ENCODE data around the gene IFNL3.
"Not testable (repeated sequence)": the region's sequence is repeated elsewhere in the genome, so short reads cannot be mapped to it uniquely, and the experiment has no call there.

The IFNL3 gene

DNA sequence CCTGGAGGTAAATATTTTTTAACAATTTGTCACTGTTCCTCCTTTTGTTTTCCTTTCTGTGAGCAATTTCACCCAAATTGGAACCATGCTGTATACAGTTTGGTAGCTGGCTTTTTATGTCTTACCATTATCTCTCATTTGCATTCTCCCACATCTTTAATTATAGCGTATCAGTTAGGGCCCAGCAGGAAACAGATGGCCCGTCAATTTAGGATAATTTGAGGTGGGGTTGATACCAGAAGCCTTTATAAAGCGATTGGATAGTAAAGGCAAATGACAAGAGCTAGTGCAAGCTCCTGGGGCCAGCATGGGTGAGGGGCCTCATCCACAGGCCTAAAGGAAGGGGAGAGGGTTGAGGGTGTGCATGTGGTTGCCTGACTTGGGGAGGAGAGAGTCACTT lies 7.7 kb upstream of the IFNL3 start:
- no peak for DNase-seq

DNA sequence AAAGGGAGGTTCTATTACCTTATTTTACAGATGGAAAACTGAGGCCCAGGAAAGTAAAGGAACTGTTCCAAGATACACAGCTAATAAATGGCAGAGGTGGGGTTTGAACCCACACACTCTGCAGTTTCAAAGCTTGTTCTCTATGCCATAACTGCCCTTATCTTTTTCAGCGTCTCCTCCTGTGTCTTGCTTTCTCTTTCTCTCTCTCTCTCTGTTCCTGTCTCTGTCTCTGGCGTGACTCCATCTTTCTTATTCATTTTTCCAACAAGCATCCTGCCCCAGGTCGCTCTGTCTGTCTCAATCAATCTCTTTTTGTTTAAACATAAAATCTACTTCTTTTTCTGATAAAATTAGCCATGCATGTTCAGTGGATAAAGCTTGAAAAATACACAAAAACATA lies 7.0 kb upstream of the IFNL3 start:
- no peak for DNase-seq

DNA sequence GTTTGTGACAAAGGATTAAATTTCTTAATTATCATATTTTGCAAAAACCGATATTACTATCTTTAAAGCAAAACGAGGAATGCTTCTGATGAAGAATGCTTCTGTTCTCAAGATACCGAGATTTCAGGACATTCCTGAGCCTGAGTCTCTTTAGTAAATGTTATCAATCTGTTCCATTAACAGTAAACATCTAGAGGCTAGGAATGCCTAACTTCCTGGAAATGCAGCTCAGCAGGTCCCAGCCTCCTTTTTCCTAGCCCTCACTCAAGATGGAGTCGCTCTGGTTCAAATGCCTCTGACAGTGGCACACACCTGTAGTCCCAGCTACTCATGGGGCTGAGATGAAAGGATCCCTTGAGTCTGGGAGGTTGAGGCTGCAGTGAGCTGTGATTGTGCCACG lies 6.3 kb upstream of the IFNL3 start:
- no peak for DNase-seq

DNA sequence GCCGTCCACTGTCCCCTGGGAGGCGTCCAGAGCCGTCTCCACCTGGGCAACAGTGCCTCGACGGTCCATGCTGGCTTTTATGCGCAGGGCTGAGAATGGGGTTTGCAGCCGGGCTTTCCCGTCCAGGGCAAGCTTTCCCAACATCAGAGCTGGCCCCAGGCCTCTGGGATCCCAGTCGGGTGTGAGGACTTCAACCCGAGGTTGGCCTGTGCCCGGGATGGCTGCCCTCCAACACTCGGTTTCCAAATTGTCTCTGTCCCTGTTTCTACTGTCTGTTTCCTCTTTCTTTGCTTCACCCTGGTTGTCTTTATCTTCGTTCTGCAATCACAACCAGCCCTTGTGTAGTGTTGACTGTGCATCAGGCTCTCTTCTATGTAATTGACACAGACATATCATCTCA lies 4.0 kb upstream of the IFNL3 start, which contains the start of gene IFNL4:
TSS of gene IFNL4 (minus strand) at position 51 of the 400 bp plus-strand sequence.
- DNase-seq = no peak

DNA sequence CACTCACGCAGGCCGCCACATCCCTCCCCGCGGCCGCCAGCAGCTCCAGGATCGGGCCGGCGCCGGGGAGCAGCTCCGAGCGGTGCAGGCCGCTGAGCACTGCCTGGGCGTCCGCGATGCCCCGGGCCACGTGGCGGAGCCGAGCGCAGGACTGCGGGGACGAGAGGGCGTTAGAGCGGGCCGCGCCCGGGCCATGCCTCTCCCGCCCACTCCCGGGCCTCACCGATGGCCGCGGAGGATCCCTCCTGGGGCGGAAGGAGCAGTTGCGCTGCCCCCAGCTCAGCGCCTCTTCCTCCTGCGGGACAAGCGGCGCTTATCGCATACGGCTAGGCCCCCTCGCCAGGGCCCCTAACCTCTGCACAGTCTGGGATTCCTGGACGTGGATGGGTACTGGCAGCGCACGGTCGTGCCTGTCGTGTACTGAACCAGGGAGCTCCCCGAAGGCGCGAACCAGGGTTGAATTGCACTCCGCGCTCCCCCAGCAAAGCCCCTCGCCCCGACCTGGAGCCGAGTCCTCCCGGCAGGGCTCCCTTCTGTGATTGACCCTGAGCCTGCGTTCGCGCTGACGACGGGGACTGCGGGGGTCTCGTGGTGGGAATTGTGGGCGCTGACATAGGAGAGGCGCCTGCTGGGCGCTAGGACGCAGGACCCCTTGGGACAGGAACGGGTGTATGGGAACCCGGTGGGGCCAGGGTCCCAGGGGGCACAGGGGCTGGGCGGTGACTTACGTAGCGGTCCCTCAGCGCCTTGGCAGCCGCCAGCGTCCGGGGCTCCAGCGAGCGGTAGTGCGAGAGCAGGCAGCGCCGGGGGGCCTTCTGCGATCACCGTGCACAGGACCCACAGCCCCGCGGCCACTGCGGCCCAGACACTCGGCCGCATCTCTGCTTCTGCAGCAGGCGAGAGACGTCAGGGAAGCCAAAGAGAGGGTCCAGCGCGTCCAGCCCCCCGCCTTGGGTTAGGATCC lies 3.2 kb upstream of the IFNL3 start:
- DNase-seq = no peak

DNA sequence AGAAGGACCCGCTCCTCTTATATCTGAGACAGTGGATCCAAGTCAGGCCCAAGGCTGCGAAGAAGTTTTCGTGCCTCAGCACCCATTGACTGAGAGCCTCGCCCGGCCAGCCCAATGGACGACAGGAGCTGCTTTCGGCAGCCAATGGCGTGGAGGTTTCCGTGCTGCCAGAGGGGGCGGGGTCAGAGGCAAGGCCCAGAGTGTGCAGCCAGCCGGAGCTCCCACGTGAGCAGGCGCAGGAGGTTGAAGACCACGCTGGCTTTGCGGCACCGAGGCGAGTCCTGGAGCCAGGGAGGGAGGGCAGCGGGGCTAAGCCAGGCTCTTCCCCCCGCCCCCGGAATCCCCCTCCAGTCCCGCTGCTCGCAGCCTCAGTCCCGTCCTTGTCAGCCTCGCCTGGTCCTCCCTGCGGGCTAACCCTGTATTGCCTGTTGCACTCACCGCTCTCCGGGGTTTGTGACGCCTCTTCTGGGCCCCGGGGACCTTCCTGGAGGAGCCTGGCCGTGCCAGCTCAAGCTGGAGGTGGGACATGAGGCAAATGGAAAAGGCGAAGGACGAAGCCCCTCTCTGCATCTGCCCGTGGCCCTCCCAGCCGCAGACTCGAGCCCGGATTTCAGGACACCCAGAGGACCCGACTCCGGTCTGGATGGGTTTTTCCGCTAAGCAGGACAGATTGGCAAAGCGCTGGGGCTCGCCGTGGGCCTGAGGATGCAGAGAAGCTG lies 2.3 kb upstream of the IFNL3 start:
- DNase-seq = no peak

DNA sequence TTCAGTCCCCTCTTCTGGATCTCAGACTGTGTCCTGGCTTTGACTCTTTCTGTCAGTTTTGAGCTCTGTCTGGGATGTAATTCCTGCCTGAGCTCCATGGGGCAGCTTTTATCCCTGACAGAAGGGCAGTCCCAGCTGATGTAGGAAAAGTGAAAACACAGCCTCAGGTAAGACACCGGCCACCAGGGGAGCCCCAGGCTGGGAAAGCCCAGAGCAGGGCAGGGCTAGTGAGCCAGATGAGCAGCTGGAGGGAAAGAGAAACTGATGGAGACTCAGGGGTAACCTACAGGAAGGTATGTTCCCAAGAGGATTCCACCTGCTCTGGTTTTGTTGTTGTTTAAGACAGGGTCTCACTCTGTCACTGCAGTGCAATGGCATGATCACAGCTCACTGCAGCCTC lies 360 bp upstream of the IFNL3 start:
- not testable (repeated sequence) for DNase-seq

DNA sequence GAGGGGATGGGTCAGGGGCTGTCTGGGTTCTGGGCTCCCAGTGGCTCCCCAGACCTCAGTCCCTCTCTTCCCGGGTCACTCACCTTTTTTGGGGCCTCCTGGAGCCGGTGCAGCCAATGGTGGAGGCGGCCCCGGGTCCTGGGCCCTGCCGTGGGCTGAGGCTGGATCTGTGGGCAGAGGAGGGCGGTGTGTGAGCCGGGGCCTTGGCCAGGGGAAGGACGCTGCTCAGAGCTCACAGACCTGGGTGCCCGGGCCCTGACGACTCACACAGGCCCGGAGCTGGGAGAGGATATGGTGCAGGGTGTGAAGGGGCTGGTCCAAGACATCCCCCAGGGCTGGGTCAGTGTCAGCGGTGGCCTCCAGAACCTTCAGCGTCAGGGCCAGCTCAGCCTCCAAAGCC lies 1.1 kb downstream of the IFNL3 start:
- DNase-seq = not testable (repeated sequence)

DNA sequence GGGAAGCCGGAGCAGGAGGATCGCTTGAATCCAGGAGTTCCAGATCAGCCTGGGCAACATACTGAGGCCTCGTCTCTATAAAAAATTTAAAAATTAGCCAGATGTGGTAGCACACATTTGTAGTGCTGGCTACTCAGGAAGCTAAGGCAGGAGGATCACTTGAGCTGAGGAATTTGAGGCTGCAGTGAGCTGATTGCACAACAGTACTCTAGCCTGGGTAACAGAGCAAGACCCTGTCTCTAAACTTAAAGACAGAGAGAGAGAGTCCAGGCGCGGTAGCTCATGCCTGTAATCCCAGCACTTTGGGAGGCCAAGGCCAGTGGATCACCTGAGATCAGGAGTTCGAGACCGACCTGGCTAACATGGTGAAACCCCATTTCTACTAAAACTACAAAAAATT lies 4.4 kb downstream of the IFNL3 start:
- no peak for DNase-seq

DNA sequence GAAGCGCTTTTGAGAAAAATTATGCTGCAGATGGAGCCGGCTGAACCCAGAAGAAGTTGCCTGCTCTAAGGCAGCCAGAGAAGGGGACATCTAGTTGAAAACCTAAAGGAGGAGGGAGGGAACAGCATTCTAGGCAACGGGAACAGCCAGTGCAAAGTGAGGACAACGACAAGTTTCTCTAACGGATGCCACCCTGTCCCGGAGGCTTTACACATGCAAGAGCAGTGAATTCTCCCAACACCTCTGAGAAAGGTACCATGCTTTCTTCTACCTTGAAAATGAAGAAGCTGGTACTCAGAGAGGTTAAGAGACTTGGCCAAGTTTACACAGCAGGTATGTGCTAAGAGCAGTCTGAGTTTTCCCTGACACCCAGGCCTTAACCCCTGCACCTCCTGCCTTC lies 5.9 kb downstream of the IFNL3 start:
- no peak for DNase-seq

DNA sequence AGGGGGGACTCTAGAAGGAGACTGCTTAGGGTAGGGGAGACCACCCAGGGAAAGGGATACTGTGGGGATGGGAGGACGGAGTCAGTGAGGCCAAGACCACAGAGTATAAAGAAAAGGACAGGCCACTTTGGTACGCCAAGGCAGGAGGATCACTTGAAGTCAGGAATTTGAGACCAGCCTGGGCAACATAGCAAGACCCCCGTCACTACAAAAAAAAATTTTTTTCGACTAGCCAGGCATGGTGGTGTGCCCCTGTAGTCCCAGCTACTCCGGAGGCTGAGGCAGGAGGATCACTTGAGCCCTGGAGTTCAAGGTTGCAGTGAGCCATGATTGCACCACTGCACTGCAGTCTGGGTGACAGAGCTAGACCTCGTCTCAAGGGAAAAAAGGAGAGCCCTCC lies 6.6 kb downstream of the IFNL3 start:
- DNase-seq = no peak

DNA sequence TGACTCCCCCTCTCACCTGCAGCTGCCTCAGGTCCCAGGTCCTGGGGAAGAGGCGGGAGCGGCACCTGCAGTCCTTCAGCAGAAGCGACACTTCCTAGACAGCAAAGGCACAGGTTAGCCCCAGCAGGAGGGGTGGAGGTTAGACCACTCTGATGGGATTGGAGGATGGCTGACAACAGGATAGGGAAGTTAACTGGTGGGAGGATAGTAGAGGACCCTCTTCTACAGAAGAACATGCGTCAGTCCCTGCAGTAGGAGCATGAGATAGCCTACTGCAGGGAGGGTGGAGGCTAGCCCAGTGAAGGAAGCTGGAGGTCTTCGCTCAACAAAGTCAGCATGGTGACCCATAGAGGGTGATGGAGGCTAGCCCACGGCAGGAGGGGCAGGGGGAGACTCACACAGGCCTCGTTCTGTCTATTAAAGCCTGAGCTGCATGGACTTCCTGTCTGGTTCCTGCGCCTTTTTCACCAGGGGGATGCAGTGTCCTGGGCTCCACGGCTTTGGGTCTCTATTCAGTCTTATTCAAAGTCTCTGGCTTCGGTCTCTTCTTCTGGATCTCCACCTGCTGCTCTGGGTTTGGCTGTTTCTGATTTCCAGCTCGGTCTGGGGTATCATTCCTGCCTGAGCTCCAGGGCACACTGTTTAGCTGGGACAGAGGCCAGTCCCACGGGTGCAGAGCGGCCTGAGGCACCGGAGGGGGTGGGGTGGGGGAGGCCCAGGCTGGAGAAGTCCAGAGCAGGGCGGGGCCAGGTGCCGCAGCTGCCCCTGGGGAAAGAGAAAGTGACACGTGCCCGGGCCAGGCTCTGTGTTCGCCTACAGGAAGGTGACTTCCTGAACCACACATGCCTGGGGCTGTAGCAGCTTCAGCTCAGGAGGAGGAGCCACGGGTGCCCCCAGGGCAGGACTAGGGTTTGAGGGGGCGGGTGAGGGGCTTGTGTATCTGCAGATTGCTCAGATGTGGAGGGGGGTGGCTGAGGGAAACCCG lies 7.3 kb downstream of the IFNL3 start:
- DNase-seq = no peak

DNA sequence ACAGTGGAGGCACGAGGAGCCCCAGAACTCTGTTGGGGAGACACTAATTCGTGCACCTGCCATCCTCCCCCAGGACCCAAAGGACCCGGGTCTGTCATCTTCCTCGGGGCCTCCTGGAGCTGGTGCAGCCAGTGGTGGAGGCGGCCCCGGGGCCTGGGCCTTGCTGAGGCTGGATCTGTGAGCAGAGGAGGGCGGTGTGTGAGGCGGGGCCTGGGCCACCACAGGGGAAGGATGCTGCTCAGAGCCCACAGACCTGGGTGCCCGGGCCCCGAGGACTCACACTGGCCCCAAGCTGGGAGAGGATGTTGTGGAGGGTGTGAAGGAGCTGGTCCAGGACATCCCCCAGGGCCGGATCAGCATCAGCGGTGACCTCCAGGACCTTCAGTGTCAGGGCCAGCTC lies 8.3 kb downstream of the IFNL3 start:
- no peak for DNase-seq

DNA sequence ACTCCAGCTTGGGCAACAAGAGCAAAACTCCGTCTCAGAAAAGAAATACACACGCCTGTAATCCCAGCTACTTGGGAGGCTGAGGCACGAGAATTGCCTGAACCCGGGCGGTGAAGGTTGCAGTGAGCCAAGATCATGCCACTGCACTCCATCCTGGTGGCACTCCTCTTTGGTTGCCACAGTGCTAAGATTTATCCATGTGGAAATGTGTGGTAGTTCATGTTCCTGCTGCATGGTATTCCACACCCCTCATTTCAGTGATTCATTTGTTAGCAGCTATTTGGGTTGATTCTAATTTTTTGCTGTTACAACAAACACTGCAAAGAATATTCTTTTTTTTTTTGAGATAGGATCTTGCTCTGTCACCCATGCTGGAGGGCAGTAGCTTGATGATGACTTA lies 12.1 kb downstream of the IFNL3 start:
- DNase-seq = no peak

DNA sequence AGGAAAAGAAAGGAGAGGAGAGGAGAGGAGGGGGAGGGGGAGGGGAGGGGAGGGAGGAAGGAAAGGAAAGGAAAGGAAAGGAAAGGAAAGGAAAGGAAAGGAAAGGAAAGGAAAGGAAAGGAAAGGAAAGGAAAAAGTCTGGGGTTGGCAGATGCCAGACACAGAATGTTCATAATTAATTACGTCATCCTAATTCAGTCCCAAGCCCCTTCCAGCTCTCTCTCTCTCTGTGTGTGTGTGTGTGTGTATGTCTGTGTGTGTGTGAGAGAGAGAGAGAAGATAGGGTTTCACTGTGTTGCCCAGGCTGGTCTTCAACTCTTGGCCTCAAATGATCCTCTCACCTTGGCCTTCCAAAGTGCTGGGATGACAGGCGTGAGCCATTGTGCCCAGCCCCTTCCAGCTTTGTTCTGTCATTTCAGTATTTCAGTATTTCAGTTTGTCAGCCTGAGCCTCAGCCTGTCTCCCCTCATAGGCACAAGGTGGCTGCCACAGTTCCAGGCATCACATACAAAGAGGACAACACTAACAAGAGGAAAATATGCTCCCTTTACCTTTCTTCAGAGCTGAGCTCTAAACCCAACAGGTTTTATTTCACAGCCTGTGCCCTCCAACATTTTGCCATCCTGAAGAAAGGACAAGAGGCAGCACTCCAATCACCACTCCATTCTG lies 14.6 kb downstream of the IFNL3 start:
- DNase-seq = no peak

DNA sequence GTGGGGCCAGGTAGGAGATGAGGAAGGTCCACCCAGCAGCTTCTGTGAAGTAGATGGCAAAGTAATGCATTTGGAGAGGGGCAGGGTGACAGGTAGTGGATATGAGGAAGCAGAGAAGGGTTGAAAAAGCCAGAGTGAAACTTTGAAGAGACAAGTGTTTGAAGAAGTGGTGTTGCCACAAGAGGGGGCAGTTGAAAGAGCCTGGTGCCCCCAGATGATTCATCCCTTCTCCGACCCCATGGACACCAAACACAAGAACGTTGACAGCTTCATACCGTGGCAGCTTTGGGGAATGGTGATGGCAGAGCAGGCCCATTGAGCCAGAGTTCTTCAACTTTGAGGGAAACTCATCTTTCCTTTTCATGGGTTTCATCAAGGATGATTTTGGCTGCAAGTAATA lies 19.9 kb downstream of the IFNL3 start:
- DNase-seq = no peak

DNA sequence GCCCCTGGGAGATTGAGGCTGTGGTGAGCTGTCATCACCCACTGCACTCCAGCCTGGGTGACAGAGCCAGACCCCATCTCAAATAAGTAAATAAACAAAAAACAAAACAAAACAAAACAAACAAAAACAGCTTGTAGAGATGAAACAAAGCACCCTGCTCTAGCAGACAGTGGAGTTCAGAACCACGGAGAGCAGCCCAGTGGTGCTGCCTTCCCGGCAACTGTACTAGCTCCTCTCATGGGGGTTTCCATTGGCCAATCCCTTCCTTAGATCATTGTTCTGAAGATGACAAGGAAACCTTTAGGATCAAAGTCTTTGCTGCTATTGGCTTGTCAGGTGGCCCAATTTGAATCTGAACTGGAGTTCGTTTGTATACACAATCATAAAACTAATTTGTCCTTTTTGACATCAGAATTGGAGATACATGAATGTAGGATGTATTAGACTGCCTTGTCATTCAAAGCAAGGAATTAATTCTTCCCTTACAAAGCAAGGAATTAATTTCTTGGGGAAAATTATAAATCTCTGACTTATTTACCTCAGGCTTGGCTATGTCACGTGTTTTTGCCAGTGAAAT lies 21.0 kb downstream of the IFNL3 start:
- DNase-seq = no peak

DNA sequence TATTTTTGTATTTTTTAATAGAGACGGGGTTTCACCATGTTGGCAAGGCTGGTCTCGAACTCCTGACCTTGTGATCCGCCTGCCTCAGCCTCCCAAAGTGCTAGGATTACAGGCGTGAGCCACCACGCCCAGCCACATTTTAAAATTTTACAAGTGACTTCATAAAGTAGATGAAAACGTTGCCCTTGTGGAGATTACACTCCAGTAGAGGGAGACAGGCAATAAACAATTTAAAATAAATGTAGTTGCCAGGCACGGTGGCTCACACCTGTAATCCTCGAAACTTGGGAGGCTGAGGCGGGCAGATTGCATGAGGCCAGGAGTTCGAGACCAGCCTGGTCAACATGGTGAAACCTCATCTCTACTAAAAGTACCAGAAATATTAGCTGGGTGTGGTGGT lies 25.7 kb downstream of the IFNL3 start:
- DNase-seq = not testable (repeated sequence)

DNA sequence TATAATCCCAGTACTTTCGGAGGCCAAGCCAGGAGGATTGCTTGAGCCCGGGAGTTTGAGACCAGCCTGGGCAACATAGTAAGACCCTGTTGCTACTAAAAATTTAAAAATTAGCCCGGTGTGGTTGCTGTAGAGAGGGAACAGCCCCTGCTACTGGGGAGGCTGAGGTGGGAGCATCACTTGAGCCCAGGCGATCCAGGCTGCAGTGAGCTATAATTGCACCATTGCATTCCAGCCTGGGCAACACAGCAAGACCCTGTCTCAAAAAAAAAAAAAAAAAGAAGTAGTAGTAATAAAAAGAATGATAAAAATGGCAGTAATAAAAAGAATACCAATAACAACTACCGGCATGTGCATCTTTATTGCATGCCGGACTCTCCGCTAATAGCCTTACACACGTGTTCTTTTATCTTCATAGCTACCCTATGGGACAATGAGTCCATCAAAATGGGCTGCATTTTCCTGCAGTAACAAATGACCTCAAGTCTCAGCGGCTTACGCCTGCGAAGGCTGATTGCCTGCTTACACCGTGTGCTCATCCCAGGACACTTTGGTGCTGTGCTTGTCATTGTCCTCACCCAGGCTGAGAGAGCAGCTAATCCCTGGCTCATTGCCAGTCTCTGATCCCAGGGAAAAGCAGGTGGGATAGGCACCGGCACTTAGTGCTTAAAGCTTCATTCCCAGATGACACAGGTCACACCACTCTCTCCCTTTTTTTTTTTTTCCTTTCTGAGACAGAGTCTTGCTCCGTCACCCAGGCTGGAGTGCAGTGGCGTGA lies 26.4 kb downstream of the IFNL3 start:
- no peak for DNase-seq

DNA sequence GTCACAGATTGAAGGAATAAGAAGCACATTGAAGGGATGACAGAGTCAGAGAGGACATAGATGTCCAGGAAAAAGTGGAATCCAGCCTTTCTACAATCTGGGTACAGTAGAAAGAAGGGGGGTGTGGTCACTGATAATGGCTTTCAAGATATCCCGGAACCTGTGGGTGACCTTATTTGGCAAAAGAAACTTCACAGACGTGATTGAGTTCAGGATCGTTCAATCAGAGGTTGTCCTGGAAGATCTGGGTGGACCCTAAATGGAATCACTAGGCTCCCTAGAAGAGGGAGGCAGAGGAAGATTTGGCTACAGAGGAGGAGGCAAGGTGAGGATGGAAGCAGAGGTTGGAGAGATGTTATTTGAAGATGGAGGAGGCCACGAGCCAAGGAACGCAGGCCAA lies 27.7 kb downstream of the IFNL3 start:
- no peak for DNase-seq

DNA sequence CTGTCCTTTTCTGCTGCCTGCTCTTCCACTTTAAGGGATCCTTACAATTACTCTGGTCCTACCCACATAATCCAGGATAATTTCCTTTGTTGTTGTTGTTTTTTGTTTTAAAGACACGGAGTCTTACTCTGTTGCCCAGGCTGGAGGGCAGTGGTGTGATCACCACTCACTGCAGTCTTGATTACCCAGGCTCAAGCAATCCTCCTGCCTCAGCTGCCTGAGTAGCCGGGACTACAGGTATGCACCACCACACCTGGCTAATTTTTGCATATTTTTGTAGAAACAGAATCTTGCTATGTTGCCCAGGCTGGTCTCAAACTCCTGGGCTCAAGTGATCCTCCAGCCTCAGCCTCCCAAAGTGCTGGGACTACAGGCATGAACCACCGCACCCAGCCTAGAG lies 29.5 kb downstream of the IFNL3 start:
- not testable (repeated sequence) for DNase-seq
